GM23248 (cell line): ENCODE measurements around the gene FUT8.

ENCODE experiments used
- EZH2 ChIP-seq: fragments of 200-600 bp; sonication (generic); IDR thresholded peaks from 2 replicates; pipeline ENCODE4 v1.6.1; 2018; ENCODE audit warnings: antibody characterized with exemption, mild to moderate bottlenecking; ENCODE audit not compliant: insufficient read depth, poor library complexity, severe bottlenecking
- EZH2phosphoT487 ChIP-seq: fragments of 200-600 bp; sonication (generic); IDR thresholded peaks from 2 replicates; pipeline ENCODE4 v1.6.1; 2018; ENCODE audit warnings: antibody characterized with exemption, moderate library complexity, mild to moderate bottlenecking, low read depth; ENCODE audit not compliant: insufficient read depth

DNA sequence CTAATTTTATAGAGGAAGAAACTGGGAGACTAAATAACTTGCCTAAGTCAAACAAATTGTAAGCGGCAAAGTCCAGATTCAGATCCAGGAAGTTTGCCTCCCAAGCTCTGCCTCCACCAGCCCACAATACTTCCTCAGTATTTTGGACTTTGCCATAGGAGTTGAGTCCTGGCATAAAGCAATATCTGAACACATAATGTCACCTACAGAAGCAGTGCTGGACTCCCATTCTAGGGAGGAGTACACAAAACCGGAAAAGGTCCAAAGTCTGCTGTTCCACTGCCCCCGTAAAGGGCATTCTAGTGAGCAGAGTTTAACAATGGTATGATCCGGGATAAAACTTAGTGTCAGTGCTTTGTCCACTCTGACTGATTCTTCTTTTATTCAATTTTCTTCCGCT is 340.5 kb downstream of the FUT8 start:
- TF ChIP-seq EZH2 (no peak), EZH2phosphoT487 (no peak)
